GM12892 (cell line): ENCODE results near the gene KIF16B.

Experiments
- POLR2A ChIP-seq: IDR thresholded peaks from 2 replicates; pipeline ENCODE4 v1.6.1; 2011; ENCODE audit warnings: low read depth, low read length, control low read depth
- POLR2AphosphoS5 ChIP-seq: IDR thresholded peaks from 2 replicates; pipeline ENCODE4 v1.6.1; 2011; ENCODE audit warnings: low read depth, low read length, control low read depth

DNA sequence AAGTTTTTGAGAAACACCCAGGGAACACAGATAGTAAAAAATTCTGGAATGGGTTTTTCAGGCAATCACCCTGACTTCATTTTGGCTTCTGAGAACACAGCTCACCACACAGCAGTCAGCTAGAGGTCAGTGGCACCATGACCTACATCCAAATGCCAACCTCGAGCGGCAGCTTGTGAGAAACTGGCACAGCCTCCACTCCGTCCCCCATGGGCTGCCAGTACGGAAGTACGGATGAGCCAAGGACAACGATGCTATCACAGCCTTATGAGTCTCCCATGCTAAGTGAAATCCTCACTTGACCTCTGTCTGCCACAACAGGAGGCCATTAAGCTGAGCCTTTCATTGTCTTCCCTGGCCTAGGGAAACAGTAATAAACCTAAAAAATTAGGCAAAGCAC lies 32.0 kb downstream of the KIF16B start:
- TF ChIP-seq POLR2AphosphoS5 (no peak), POLR2A (no peak)
